GM12875 (cell line): ENCODE measurements around the gene LHX2.
A peak's percentile ranks its signal among the peaks of the same experiment; 100 is the strongest.
"Not testable (repeated sequence)": the region's sequence is repeated elsewhere in the genome, so short reads cannot be mapped to it uniquely, and the experiment has no call there.

Source experiments
- H3K4me3 ChIP-seq: one replicate; pipeline ENCODE4 v1.5.1; 2011; ENCODE audit warnings: low read depth, low read length, control low read depth
- TF ChIP-seq, protein P1 (sequence below): IDR thresholded peaks from 2 replicates; pipeline ENCODE4 v1.5.1; 2011; ENCODE audit warnings: low read depth, mild to moderate bottlenecking, control low read depth, inconsistent platforms, low read length, moderate library complexity, borderline replicate concordance; ENCODE audit not compliant: insufficient read depth

LHX2 gene

DNA sequence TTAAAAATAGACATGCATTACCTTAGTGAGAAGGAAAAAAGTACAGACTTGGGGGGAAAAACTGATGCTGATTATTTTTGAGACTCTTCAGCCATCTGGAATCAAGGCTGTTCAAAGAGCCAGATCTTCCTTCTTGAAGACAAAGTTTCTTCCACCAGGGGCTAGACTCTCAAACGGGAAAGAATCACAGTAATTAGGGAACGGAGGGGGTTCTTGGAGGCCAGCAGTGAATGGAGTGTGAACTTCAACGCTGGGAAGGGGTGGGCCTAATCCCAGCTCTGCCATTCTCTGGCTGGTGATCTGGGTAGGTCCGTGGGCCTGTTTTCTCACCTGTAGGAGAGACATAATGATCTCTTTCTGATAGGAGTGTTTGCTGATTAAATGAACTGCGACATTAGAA, 21.1 kb upstream of the LHX2 start:
- H3K4me3 ChIP-seq, result no peak overlapping the region
- TF ChIP-seq, protein P1, sequence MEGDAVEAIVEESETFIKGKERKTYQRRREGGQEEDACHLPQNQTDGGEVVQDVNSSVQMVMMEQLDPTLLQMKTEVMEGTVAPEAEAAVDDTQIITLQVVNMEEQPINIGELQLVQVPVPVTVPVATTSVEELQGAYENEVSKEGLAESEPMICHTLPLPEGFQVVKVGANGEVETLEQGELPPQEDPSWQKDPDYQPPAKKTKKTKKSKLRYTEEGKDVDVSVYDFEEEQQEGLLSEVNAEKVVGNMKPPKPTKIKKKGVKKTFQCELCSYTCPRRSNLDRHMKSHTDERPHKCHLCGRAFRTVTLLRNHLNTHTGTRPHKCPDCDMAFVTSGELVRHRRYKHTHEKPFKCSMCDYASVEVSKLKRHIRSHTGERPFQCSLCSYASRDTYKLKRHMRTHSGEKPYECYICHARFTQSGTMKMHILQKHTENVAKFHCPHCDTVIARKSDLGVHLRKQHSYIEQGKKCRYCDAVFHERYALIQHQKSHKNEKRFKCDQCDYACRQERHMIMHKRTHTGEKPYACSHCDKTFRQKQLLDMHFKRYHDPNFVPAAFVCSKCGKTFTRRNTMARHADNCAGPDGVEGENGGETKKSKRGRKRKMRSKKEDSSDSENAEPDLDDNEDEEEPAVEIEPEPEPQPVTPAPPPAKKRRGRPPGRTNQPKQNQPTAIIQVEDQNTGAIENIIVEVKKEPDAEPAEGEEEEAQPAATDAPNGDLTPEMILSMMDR, result no peak

DNA sequence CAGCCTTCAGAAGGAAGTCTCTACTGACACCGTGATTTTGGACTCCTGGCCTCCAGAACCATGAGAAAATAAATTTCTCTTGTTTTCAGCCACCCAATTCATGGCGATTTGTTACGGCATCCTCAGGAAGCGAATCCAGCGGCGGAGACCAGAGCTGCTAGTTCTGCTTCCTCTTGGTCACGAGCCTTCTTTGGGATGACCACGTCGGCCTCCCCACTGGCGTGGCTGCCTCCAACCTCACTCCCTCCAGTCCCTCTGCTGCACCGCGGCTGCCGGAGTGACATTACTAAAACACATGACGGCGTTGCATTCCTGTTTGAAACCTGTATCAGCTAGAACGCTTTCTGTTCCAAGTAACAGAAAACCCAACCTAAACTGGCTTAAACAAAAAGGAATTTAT, 18.9 kb upstream of the LHX2 start:
- not testable (repeated sequence) for H3K4me3 ChIP-seq

DNA sequence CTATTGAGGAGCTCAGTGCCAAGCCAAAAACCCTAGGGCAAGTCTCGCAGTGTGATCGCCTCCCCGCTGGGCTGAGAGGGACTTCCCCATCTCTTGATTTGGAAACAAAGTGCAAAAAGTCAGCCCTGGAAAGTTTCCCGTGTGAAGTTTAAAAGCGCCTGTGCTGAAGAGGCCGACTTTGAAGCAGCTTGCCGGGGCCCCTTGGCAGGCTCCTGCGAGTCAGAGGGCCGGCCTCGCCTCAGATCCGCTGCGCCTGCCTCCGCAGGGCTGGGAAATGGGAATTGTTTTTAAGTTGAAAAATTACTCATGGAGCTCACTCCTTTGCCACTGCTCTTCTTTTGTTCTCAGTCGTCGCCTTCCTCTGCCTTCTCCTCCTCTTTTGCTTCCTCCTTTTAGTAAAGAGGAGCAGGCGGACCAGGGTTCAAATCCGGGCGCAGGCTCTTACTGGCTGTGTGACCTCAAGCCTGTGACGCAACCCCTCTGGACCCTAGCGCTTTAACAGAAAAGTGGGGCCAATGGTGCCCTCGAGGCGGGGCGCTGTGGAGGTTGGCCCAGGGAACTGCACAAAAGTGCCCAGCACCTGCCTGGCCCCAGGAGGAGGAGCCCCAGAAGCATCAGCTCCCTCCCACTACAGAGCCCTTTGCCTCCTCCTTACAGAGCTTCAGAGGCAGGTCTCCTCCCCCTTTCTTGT, 14.7 kb upstream of the LHX2 start:
- TF ChIP-seq, protein P1, result no peak
- H3K4me3 ChIP-seq, result no peak overlapping the region

DNA sequence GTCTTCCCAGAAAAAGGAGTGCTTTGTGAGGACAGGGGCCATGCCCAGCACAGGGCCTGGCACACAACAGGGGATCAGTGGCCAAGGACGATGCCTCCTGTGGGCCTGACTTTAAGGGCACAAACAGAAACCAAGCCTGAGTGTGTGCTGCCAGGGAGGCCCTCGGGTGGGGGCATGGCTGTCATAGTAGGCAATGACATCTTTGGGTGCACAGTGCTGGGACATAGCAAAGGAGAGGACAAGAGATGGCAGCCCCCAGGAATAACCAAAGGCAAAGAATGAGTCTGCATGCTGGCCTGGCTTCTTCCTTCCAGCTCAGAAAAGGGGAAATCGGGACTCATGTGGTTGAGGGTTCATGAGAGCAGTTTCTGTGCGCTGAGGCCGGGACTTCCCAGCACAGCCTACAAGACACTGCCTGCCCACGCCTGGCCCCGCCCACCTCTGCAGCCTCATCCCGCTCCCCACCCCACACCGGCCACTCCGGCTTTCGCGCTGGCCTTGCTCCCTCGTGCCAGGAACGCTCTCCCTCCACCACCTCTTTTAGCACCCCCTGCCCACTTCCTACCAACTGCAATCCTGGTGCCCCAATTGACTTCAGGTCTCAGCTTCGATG, 13.8 kb upstream of the LHX2 start:
- TF ChIP-seq, protein P1, result no peak
- no peak overlapping the region for H3K4me3 ChIP-seq

DNA sequence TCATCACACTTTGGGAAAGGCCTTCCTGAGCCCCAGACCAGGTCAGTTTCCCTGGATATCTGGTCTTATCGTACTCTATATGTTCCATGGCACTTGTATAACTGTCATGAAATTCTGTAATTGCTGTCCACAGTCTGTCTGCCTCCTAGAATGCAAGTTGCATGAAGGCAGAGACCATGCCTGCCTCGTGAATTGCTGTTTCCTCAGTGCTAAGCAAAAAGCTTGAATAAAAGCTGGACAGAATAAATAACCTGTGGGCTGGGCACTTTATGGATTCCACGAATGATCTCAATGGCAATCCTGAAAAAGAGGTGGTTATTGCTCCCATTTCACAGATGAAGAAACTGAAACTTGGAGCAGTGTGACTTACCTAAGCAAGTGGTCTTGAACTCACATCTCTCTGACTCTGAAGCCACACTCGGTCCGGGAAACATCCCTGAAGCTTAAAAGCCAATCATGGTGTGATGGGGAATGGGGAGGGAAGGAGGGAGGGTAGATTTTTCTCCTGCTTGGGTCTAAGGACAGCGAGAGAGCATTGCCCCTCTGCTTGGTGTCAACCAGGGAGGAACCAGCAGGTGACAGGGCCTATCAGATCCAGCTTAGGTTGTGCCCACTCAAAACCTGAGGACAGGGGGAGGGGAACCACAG, 13.2 kb upstream of the LHX2 start:
- H3K4me3 ChIP-seq, result peak overlapping the region; percentile 2
- TF ChIP-seq, protein P1, result no peak

DNA sequence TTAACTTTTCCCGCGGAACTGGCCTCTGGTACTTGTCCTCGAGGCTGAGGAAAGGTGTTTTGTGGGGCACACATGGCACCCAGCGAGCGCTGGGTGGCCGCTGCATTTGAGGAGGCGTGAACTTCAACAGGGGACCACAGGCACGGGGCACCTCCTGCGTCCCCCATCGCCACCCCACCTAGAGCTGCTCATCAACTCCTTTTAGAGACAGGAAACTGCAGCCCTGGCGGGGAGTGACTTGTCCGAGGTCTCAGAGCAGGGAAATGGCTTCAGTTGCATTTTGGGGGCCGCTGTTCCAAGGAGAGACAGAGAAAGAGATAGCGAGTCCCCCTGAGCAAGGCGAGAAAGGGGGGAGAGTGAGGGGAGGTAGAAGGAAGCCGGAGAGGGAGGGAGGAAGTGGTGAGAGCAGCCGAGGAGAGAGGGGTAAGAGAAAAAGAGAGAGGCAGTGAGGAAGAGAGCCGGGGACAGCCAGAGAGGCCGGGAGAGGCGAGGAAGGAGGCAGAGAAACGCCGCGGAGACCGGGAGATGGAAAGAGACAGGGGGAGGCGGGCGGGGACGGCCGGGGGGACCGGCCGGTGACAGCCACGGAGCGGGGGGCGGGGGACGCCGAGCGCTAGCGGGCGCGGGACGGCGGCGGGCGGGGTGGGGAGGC, 12.5 kb upstream of the LHX2 start:
- H3K4me3 ChIP-seq, result peak overlapping the region; percentile 33
- TF ChIP-seq, protein P1, result no peak

DNA sequence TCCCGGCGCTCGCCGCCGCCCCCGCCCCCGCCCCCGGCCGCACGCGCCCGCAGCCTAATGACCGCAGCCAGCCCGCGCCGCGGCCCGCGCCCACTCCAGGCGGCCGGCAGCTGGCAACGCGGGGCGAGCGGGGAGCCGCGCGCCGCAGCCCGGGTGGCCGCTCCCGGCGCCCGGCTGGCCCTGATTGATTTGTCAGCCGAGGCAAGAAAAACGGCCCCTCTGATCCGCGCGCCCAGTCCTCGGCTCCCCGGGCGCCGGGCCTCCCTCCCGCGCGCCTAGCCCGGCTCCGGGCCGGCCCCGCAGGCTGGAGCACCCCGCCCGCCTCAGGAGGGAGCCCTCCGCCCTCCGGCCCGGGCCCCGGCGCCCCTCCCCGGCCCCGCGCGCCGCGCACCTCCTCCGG, 11.9 kb upstream of the LHX2 start:
- TF ChIP-seq, protein P1, result no peak
- H3K4me3 ChIP-seq, result peak overlapping the region; percentile 5
